K562 (cell line): ENCODE results near the gene PTPRZ1. TPM values are rescaled to one million over a fixed set of nuclear protein-coding genes. Genes with fewer than 3 reads are reported as not detected.

Experiments
- ATAC-seq: fragments of 200-7000 bp; cut with Tn5 transposase; 3 replicates; pipeline ENCODE4 v1.9.1; 2020; ENCODE audit warnings: moderate library complexity
- BruUV-seq: library from RNA; stranded (reverse); fragments of 400-500 nt; replicated peaks from 2 replicates; lab custom pipeline; 2021; lab: Mats Ljungman, UMichigan
- CTCF ChIA-PET: fragments of 300-600 bp; formaldehyde crosslinking; extraction: SDS; loops from one replicate; lab custom pipeline; 2021; ENCODE audit warnings: low intra/inter-chr PET ratio; lab: Yijun Ruan, JAX
- POLR2A ChIA-PET: fragments of 300-600, 350-650 bp; sonication (Branson Sonifier 250); formaldehyde crosslinking; extraction: SDS; loops from one replicate; lab custom pipeline; 2021; ENCODE audit warnings: antibody characterized with exemption, inconsistent platforms; lab: Yijun Ruan, JAX
- DNase-seq, 4 experiments: peaks; one replicate each; pipeline versions ENCODE4 v3.0.0 to v3.0.0-alpha.2; 2011 to 2018; ENCODE audit warnings: low spot score in 3 of 4, mixed read lengths in 3 of 4; ENCODE audit errors: extremely low read depth in 1 of 4
- FAIRE-seq: peaks from 2 replicates; lab custom pipeline; 2011; peaks lifted over from hg19 to GRCh38; lab: Jason Lieb, UNC
- H2AFZ ChIP-seq: 2 replicates; pipeline ENCODE4 v1.6.0; 2011; ENCODE audit warnings: low read depth, low read length, control low read depth, inconsistent platforms
- H3K27ac ChIP-seq: fragments of 200-600 bp; 3 replicates; pipeline ENCODE4 v1.8.0; 2011; ENCODE audit warnings: low read depth, mild to moderate bottlenecking, control low read depth, inconsistent platforms, low read length, moderate library complexity, mixed read lengths; ENCODE audit errors: extremely low read depth
- H3K27me3 ChIP-seq, 2 experiments: fragments of 300-600 bp in 1 of 2; 2 replicates in 1 of 2; 3 replicates in 1 of 2; pipeline versions ENCODE4 v1.6.0 to v1.8.0; 2011; ENCODE audit warnings: inconsistent platforms in 2 of 2, low read length in 2 of 2, mild to moderate bottlenecking in 1 of 2, mixed read lengths in 1 of 2, moderate library complexity in 1 of 2; ENCODE audit not compliant: control insufficient read depth in 2 of 2, insufficient read depth in 2 of 2
- H3K36me3 ChIP-seq: fragments of 300-600 bp; 3 replicates; pipeline ENCODE4 v1.8.0; 2011; ENCODE audit warnings: mild to moderate bottlenecking, low read length, inconsistent platforms; ENCODE audit not compliant: control insufficient read depth, insufficient read depth
- H3K4me1 ChIP-seq, 2 experiments: fragments of 200-600 bp in 1 of 2; replicated peaks in 1 of 2; 2 replicates in 1 of 2; 3 replicates in 1 of 2; pipeline versions ENCODE4 v1.5.1 to v1.8.0; 2011; ENCODE audit warnings: inconsistent platforms in 2 of 2, low read length in 2 of 2, mild to moderate bottlenecking in 1 of 2, mixed read lengths in 1 of 2, moderate library complexity in 1 of 2; ENCODE audit not compliant: control insufficient read depth in 2 of 2, insufficient read depth in 2 of 2
- H3K4me2 ChIP-seq: 2 replicates; pipeline ENCODE4 v1.6.1; 2011; ENCODE audit warnings: low read length, control low read depth, inconsistent platforms, mixed read lengths; ENCODE audit not compliant: insufficient read depth
- H3K4me3 ChIP-seq: fragments of 200-600 bp; sonication (generic), shearing (Covaris generic); 2 replicates; pipeline ENCODE4 v1.5.1; 2016; ENCODE audit warnings: control low read depth, inconsistent platforms
- H3K79me2 ChIP-seq: fragments of 200-600 bp; 3 replicates; pipeline ENCODE4 v1.8.0; 2011; ENCODE audit warnings: low read length, inconsistent platforms; ENCODE audit not compliant: control insufficient read depth, insufficient read depth
- H3K9ac ChIP-seq, 2 experiments: 2 replicates each; pipeline versions ENCODE4 v1.6.0 to v1.6.1; 2011; ENCODE audit warnings: low read depth in 2 of 2, low read length in 2 of 2, control low read depth in 1 of 2, inconsistent platforms in 1 of 2, mild to moderate bottlenecking in 1 of 2, mixed read lengths in 1 of 2; ENCODE audit not compliant: insufficient read depth in 1 of 2
- H3K9me1 ChIP-seq: one replicate; pipeline ENCODE4 v1.6.0; 2011; ENCODE audit warnings: inconsistent platforms, mild to moderate bottlenecking, low read length, moderate library complexity; ENCODE audit not compliant: control insufficient read depth, insufficient read depth
- H3K9me3 ChIP-seq: replicated peaks from 2 replicates; pipeline ENCODE4 v1.5.1; 2011; ENCODE audit warnings: low read depth, low read length, inconsistent platforms; ENCODE audit not compliant: control insufficient read depth, insufficient read depth
- H4K20me1 ChIP-seq: replicated peaks from 2 replicates; pipeline ENCODE4 v1.6.1; 2011; ENCODE audit warnings: low read length, inconsistent platforms, mixed read lengths; ENCODE audit not compliant: control insufficient read depth, insufficient read depth
- BMI1 ChIP-seq: fragments of 150-350 bp; IDR thresholded peaks from 2 replicates; pipeline ENCODE4 v1.6.1; 2014; ENCODE audit warnings: low read length
- CC2D1A ChIP-seq: fragments of 450-650 bp; IDR thresholded peaks from 2 replicates; pipeline ENCODE4 v1.6.1; 2017; ENCODE audit warnings: mild to moderate bottlenecking
- CEBPB ChIP-seq: fragments of 450-650 bp; IDR thresholded peaks from 2 replicates; pipeline ENCODE4 v1.6.1; 2016; ENCODE audit warnings: missing genetic modification characterization, missing compliant biosample characterization
- KDM1A ChIP-seq, 2 experiments: fragments of 450-650 bp; IDR thresholded peaks; 2 replicates each; pipeline ENCODE4 v1.6.1; 2016; ENCODE audit warnings: mild to moderate bottlenecking in 2 of 2
- NR2F6 ChIP-seq: fragments of 450-650 bp; formaldehyde crosslinking; IDR thresholded peaks from 2 replicates; pipeline ENCODE4 v1.4.0; 2020; ENCODE audit warnings: mild to moderate bottlenecking
- PYGO2 ChIP-seq: fragments of 450-650 bp; IDR thresholded peaks from 2 replicates; pipeline ENCODE4 v1.6.1; 2016; ENCODE audit warnings: mild to moderate bottlenecking, missing genetic modification characterization, moderate library complexity, missing compliant biosample characterization
- TEAD4 ChIP-seq, 2 experiments: sonication (generic) in 1 of 2; formaldehyde crosslinking in 1 of 2; IDR thresholded peaks; 2 replicates each; pipeline versions ENCODE4 v1.6.1 to v1.8.0; 2012 to 2022; ENCODE audit warnings: borderline replicate concordance in 1 of 2, inconsistent platforms in 1 of 2, low read length in 1 of 2, mild to moderate bottlenecking in 1 of 2, missing genetic modification reagents in 1 of 2
- THRAP3 ChIP-seq: fragments of 450-650 bp; IDR thresholded peaks from 2 replicates; pipeline ENCODE4 v1.6.1; 2016; ENCODE audit warnings: mild to moderate bottlenecking, inconsistent platforms, borderline replicate concordance
- TOE1 ChIP-seq, 2 experiments: fragments of 450-650 bp in 1 of 2; sonication (generic) in 1 of 2; formaldehyde crosslinking in 1 of 2; IDR thresholded peaks; 2 replicates each; pipeline versions ENCODE4 v1.7.1 to v1.8.0; 2016 to 2022; ENCODE audit warnings: borderline replicate concordance in 2 of 2, mild to moderate bottlenecking in 2 of 2, antibody characterized with exemption in 1 of 2, inconsistent platforms in 1 of 2, low read depth in 1 of 2, missing genetic modification reagents in 1 of 2, moderate library complexity in 1 of 2
- ZNF197 ChIP-seq: fragments of 200-800 bp; sonication (Bioruptor generic); IDR thresholded peaks from 2 replicates; pipeline ENCODE4 v1.6.1; 2016; ENCODE audit warnings: low read depth, missing genetic modification characterization, missing compliant biosample characterization
- ZNF316 ChIP-seq: fragments of 450-650 bp; IDR thresholded peaks from 2 replicates; pipeline ENCODE4 v1.6.1; 2016
- WGBS: fragments of 100-300 bp; shearing (Covaris generic); methylation state at CpG from one replicate; pipeline ENCODE4 v1.1.6; 2016; ENCODE audit warnings: low coverage, mixed read lengths; ENCODE audit not compliant: insufficient coverage; ENCODE audit errors: missing lambda C conversion rate; 5-methylcytosine and 5-hydroxymethylcytosine counted together
- in situ Hi-C: fragments of 300-500 bp; cut with MboI; formaldehyde crosslinking; loops from 4 replicates; pipeline ENCODE4 v1.15.0; 2018; ENCODE audit warnings: inconsistent platforms, mixed read lengths
- intact Hi-C: fragments of 100-400 bp; cut with micrococcal nuclease; formaldehyde crosslinking; loops from 2 replicates; pipeline ENCODE4 v1.14.2; 2022
- polyA plus RNA-seq, 8 experiments: library from polyadenylated mRNA; depleted of rRNA in 4 of 8; stranded (reverse) in 5 of 8; unstranded in 3 of 8; fragments of >200 nt; fragmentation: Nextera tagmentation in 2 of 8; fragmentation: Illumina TruSeq in 1 of 8; extraction: Ambion mirVana in 2 of 8; extraction: Trizol in 1 of 8; gene quantifications; 2 replicates each; pipeline versions ENCODE4 v1.2.1 to v1.2.3, GENCODE V29; 2011 to 2014; ENCODE audit warnings: inconsistent platforms in 1 of 8, missing spikeins in 1 of 8
- total RNA-seq, 7 experiments: library from RNA; depleted of rRNA in 6 of 7; stranded (reverse); fragments of >200 nt in 6 of 7; fragmentation: Illumina TruSeq in 2 of 7; extraction: Trizol in 2 of 7; gene quantifications; 2 replicates each; pipeline versions ENCODE4 v1.2.1 to v1.2.3, GENCODE V29; 2011 to 2021; ENCODE audit warnings: low replicate concordance in 1 of 7
- TF ChIP-seq, protein P1 (sequence below): sonication (generic); formaldehyde crosslinking; IDR thresholded peaks from 2 replicates; pipeline ENCODE4 v1.8.0; 2022; ENCODE audit warnings: mild to moderate bottlenecking, missing genetic modification reagents, borderline replicate concordance

Gene PTPRZ1
- total and polyA plus RNA-seq, 9 of the 15 experiments (the other 6 are each of a cell fraction or from before 2014, with no cell fraction given): 0.04 TPM; not detected in 7

DNA sequence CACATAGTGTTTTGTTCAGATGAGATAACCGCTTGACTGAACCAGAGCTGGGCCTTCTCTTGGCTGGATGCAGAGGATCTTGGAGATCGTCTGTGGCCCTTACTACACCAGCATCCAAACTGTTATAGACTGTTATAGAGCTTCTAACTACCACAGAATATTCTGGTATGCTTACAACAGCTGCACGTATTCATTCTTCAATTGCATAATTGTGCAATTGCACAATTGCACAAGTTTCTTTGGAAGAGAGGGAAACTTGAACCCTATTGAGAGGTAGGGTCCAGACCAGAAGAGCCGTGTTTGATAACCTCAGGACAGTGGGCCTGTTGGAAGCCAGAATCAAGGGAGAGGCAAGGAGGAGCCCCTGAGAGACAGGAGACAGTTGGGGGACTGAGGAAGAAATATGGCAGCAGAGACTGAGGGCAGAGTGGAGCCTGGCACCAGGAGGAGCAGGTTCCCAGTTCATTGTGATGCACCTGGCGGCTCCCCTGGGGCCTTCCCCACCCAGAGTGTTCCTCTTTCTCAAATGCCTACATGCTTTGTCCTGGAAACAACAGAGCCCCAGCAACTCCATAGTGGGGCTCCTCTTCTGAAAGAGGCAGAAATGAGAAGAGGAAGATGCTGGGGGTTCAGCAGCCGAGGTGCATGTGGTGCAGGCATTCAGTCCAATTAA is 64.1 kb downstream of the PTPRZ1 start:
- Histone ChIP-seq H2AFZ (no peak overlapping the region), H3K36me3 (no peaks in the 10 kb centered on the region), H3K4me1 (no peaks in the 10 kb centered on the region), H3K27me3 (no peaks in the 10 kb centered on the region), H3K9ac (no peak overlapping the region), H4K20me1 (no peaks in the 10 kb centered on the region), H3K9me1 (no peaks in the 10 kb centered on the region), H3K4me2 (no peak overlapping the region), H3K4me3 (no peak overlapping the region), H3K79me2 (no peaks in the 10 kb centered on the region), H3K9me3 (no peaks in the 10 kb centered on the region; the same call in 1 of the 2 replicates), H3K27ac (no peak overlapping the region)
- intact Hi-C loops (no loop called here), in situ Hi-C loops (no loop called here)
- FAIRE-seq: no peak
- BruUV-seq: no TSS peak
- ChIA-PET CTCF (no interaction called here), POLR2A (interaction anchor here (0.6 kb wide), 1 partner anchor 92 kb away, joined by 3 read pairs; no protein-coding TSS in a partner anchor)
- no peak for ATAC-seq
- no peak for DNase-seq
- TF ChIP-seq CC2D1A (no peak), PYGO2 (tag) (no peak), CEBPB (tag) (0 out of 2 replicates have a peak, but pooled peaks have one; percentile 13), ZNF197 (CRISPR knock-in tag) (no peak), BMI1 (no peak)
- under 1% methylated on average over 6 of the region's 6 CpGs for WGBS

DNA sequence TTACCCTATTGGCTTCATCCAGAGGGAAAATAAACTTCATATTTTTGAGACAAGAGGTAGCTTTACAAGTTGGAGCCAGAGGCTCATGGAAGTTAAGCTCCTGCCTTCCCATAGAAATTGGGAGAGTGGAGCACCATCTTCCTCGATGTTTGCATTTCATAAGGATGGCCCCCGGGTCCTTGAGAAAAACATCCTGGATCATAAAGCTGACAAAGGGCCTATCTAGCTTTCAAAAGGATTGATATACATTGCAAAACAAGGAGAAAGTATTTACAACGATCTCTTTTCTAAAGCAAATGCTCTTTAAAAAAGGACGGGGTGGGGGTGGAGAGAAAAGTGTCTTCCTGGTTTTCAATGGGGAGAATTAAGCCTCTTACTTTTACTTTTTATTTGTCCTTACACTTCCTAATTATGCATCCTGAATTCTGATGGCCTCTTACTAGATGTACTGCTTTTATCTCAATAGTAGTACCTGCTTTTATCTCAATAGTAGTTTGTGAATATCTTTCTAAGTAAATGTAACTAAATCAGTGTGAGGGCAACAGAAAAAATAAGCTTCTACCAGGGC is 65.6 kb downstream of the PTPRZ1 start:
- FAIRE-seq (no peak), DNase-seq (no peak), ATAC-seq (no peak)
- H3K4me2 ChIP-seq: no peak overlapping the region
- H3K79me2 ChIP-seq: no peaks in the 10 kb centered on the region
- no peak overlapping the region for H2AFZ ChIP-seq
- no peaks in the 10 kb centered on the region for H3K36me3 ChIP-seq
- POLR2A ChIA-PET: no interaction called here
- H4K20me1 ChIP-seq: no peaks in the 10 kb centered on the region
- H3K27ac ChIP-seq: no peak overlapping the region
- H3K9me1 ChIP-seq: no peaks in the 10 kb centered on the region
- no peaks in the 10 kb centered on the region for H3K4me1 ChIP-seq
- no peak overlapping the region for H3K9ac ChIP-seq
- H3K4me3 ChIP-seq: no peak overlapping the region
- intact Hi-C loops (no loop called here), in situ Hi-C loops (no loop called here)
- CTCF ChIA-PET: no interaction called here
- H3K9me3 ChIP-seq: no peaks in the 10 kb centered on the region; the same call in 1 of the 2 replicates
- BruUV-seq: no TSS peak
- H3K27me3 ChIP-seq: no peaks in the 10 kb centered on the region
- 0% methylated on average over 4 of the region's 4 CpGs for WGBS
- no peak for TF ChIP-seq TOE1 (IDR thresholded peaks at IDR 0.05; ENCODE audit: borderline replicate concordance)
- TF ChIP-seq TOE1 (CRISPR knock-in tag; IDR thresholded peaks at IDR 0.05; ENCODE audit: borderline replicate concordance, low read depth): no peak
- TF ChIP-seq, protein P1, sequence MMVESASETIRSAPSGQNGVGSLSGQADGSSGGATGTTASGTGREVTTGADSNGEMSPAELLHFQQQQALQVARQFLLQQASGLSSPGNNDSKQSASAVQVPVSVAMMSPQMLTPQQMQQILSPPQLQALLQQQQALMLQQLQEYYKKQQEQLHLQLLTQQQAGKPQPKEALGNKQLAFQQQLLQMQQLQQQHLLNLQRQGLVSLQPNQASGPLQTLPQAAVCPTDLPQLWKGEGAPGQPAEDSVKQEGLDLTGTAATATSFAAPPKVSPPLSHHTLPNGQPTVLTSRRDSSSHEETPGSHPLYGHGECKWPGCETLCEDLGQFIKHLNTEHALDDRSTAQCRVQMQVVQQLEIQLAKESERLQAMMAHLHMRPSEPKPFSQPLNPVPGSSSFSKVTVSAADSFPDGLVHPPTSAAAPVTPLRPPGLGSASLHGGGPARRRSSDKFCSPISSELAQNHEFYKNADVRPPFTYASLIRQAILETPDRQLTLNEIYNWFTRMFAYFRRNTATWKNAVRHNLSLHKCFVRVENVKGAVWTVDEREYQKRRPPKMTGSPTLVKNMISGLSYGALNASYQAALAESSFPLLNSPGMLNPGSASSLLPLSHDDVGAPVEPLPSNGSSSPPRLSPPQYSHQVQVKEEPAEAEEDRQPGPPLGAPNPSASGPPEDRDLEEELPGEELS (CRISPR knock-in tag): no peak
- no peak for TF ChIP-seq NR2F6 (CRISPR knock-in tag)
- no peak for TF ChIP-seq ZNF316
- no peak for TF ChIP-seq KDM1A (IDR thresholded peaks at IDR 0.05)
- no peak for TF ChIP-seq TEAD4 (IDR thresholded peaks at IDR 0.05; ENCODE audit: low read length)
- TF ChIP-seq TEAD4 (CRISPR knock-in tag; IDR thresholded peaks at IDR 0.05; ENCODE audit: borderline replicate concordance): no peak
- no peak for TF ChIP-seq THRAP3
